OCI-M1 (cell line): Measurements from ENCODE around the gene CHST15.
"Not testable (repeated sequence)": the region's sequence is repeated elsewhere in the genome, so short reads cannot be mapped to it uniquely, and the experiment has no call there.

ENCODE experiments used
- DNase-seq: peaks from one replicate; lab custom pipeline; 2025; lab: John Stamatoyannopoulos, UW

CHST15 gene

DNA sequence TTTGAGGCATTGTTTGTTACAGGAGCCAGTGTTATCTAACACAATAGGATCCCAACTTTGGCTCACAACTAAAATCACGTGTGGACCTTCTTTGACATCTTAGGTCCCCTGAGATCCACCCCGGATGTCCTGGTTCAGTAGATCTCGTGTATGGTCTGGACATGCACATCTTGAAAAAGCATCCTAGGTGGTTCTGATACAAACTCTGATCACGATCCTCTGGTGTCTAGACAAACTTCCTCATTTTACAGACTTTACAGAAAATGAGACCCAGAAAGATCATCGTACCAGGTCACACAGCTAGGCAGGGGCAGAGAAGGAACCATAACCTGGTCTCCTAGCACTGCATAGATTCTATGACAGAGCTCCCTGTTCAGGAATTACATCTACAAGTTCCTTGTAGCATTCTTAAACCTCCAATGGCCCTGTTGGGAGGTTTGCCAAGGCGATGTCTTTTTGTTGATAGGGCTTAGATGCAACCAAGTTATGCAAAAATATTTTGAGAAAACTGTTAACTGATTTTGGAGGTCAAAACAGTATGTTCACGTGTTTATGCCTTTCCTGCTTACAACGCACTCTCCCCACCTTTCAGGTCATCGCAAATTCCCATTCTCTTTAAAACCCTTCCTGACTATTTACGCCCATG is 30.8 kb upstream of the CHST15 start:
- no peak for DNase-seq

DNA sequence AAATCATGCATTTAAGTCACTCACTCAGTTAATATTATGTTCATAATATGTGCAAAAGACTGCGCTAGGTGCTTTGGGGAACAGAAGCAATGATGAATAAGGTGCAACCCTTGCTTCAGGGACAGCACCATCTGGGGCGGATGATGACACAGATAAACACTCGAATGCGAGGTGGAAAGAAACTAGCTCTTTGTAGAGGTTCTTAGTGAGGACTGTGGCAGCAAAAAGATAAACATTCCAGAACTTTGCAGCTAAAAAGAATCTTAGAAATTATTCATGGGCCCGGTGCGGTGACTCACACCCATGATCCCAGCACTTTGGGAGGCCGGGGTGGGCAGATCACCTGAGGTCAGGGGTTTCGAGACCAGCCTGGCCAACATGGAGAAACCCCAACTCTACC is 29.8 kb upstream of the CHST15 start:
- no peak for DNase-seq

DNA sequence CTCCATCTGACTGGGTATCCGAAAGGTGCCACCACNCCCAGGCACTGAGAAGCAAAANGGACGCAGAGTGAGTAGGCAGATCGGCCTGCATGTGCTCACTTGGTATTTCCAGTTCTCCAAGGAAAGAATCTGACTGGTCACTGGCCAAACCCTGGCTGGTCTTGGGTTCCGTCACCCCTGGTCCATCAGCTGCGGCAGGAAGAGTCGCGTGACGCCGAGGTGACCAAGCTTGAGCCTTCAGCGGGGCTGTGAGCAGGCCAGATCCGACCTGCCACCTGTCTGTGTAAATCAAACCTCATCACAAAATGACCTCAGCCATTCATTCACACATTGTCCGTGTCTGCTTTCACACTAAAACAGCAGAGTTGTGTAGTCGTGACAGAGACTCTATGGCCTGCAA is 28.8 kb upstream of the CHST15 start:
- no peak for DNase-seq

DNA sequence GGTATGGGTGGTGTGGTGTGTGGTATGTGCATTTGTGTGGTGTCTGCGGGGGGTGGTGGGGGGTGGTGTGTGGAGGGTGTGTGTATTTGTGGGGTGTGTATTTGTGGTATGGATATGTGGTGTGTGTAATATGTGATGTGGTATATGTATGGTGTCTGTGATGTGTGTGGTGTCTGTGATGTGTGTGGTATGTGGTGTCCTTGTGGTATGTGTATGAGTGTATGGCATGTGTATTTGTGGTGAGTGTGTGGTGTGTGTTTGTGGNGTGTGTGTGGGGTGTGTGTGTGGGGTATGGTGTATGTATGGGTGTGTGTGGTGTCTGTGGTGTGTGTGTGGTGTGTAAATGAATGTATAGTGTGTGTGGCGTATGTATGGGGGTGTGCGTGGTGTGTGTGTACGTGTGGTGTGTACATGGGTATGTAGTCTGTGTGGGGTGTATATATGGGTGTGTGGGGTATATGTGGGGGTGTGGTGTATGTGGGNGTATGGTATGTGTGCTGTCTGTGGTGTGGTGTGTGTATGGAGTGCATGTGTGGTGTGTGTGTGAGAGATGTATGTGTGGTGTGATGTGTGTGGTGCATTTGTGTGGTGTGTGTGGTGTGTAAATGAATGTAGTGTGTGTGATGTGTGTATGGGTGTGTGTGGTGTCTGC is 27.1 kb upstream of the CHST15 start:
- DNase-seq: no peak

DNA sequence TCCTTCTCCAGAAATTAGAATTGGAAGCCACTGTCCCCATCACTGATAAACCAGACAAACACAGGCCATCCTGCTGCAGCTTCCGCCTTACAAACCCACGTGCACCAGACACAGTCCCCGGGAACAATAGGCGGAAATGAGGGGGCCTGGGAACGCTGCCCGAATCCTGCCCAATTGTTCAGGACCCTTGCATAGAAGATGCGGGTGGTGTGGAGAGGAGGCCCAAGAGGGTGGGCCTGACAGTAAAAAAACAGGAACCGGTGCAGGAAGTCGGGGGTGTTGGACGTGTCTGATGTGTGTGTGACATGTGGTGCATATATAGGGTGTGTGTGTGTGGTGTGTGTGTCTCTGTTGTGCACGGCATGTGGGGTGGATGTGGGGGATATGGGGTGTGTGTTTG is 26.5 kb upstream of the CHST15 start:
- no peak for DNase-seq

DNA sequence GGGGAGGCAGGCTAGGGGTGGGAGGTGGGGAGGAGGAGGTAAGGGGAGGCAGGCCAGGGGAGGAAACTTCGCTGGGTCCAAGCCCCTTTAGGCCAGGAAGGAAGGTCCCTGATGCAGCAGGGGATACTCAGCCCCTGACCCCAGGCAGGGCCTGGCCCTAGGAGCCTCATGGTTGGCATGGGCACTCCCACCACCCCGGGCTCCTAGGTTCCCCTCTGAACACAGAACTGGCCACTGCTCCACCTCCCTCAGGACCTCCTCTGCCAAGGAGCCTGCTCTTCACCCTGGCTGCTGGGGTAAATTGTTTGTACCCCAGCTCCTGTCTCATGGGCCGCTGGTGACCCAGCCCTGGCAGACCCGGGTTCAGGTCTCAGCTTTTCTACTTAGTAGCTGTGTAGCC is 25.8 kb upstream of the CHST15 start:
- DNase-seq: no peak

DNA sequence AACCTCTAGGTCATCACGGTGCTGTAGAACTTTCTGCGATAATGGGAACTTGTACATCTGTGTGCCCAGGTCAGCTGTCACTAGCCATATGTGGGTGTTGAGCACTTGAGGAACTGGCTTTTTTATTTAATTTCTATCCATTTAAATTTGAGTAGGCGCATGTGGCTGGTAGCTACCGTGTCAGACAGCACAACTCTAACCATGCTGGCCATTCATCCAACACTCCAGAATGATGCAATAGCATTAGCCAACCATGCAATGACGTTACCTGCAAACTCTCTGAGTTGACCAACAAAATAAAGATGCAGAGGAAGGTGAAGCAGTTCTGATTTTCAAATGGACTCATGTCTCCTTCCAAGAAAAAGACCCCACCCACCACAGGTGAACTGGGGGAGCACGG is 24.4 kb upstream of the CHST15 start:
- peak; percentile 30 for DNase-seq

DNA sequence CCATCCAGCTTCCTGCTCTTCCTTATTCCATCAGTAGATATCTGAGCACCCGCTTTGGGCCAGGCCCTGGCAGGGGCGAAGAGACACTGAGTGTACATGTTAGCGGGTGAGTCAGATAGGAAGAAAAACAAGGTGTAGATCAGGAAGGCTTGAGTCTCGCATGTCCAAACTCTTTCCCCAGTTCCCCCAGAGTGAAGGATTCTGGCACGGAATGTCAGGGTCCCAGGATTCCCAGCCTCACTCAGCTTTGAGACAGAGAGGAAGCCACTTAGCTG is 24.1 kb upstream of the CHST15 start:
- DNase-seq: no peak

DNA sequence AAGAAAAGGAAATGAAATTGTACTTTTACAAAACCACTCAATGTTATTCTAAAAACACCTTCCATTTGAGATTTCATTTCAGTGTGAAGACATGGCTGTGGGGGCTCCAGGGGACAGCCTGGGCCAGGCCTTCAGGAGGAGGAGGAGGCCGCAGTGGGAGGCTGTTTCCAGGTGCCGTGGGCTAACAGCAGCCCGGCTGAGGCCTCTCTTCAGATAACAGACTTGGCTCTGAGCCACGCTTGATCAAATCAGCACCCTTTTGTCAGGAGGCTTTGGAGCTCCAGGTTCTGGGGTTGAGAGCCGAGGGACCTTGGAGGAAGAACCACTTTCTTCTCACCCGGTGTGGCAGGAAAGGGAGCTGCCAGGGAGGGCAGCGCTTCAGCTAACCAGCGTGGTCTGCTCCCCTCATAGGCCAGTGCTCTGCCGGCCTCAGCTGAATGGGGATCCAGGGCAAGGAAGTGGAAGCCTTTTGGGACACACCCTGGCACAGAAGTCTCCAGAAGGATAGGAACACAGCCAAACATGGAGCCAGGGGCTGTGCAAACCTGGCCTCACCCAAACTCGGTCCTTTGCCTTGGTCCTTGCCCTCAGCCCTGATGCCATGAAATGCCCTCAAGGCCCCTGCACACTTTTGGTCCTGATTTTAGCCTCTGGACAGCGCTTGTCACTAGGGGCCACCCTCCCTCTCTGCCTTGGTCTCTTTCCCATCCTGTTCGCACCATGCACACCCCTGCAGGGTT is 23.5 kb upstream of the CHST15 start:
- DNase-seq: peak; percentile 25

DNA sequence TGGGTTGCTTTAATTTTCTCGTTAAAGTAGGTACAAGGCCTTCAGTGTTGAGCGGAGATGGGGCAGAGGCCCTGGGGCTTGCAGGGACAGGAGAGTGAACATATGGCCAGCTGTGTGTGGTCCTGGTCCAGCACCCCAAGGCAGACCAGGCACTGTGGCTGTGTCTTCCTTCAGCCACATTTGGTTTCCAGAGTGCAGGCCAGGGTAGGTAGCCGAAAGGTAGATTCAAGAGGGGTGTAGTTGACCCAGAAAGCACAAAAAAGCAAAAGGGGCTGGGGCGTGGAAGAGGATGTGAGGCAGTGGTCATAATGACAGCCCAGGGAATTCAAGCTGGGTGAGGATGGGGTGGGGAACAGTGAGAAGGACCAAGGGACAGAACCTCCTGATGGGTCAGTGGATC is 21.3 kb upstream of the CHST15 start:
- no peak for DNase-seq

DNA sequence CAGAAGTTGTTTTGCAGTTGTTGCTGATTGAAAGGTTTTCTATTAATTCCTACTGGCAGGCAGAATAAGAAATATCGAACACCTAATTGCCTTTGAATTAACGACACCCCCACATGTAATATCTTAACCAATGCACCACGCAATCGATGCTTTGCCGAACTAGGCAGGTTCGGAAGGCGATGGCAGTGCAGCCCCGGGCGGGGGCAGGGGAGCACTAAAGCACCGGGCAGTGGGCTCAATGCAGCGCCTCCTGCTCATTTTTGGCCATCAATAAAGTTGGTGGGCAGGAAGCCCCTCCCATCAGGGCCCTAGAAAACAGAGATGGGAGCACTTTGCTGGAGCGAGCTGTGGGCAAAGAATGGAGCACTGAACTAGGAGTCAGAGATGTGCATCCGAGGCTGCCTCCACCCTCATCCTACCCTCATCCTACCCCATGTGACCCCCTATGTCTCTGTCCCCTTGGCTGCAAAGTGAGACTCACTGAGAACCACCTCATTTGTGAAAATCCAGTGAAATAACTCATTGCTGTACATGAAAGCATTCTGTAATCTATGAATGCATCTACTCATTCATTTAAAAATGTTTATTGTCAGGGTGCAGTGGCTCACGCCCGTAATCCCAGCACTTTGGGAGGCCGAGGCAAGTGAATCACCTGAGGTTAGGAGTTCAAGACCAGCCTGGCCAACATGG is 19.6 kb upstream of the CHST15 start:
- DNase-seq: no peak

DNA sequence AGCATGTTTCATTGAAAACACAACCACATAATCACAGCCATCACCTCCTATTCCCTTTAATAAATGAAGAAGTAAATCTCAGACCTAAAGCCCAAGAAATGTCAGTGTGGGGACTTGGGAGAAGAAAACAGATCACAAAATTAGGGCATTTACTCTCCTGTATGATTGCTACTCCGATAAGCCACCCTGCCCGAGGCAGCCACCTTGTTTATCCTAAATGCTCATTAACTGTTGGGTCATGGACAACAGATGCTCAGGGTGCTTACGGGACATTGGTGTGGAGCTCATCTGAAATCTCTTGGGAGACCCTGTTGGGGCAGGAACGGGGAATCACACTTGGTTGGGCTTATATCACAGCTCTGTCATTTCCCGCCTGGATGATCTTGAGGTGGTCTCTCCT is 17.5 kb upstream of the CHST15 start:
- no peak for DNase-seq

DNA sequence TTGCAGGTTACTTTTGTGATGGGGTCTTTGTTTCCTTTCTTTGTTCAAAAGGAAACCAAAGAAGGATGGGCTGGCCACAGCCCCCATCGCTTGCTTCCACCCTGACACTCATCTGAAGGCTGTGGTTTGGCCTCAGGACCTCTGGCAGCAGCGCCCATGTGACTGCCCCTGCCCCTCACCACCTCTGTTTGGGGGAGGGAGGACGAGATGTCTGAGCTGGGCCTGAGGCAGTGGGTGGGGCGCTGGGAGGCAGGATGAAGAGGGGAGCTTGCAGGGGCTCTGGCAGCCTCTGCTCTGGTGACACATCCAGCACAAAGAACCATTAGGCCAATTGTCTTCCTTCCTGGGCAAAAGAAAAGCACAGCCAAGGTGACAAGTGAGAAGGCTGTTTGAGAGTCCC is 15.9 kb upstream of the CHST15 start:
- DNase-seq: no peak

DNA sequence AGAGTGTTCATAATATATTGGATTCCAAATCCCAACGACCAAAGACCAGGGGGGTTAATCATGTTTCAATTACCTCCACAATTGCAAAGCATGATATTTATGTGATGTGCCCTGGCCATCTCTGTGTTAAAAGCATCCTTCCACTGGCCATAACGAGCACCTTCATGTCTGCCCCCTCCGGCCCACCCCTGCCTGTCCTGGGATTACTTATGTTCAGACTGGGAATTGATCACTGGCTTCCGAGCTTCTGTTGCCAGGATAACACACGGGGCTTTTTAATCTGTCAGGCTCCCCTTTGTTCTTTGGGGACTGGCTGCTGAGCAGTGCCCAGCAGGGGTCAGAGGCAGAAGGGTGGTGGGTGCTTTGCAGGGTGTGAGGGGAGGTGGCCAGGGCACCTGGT is 13.7 kb upstream of the CHST15 start:
- no peak for DNase-seq

DNA sequence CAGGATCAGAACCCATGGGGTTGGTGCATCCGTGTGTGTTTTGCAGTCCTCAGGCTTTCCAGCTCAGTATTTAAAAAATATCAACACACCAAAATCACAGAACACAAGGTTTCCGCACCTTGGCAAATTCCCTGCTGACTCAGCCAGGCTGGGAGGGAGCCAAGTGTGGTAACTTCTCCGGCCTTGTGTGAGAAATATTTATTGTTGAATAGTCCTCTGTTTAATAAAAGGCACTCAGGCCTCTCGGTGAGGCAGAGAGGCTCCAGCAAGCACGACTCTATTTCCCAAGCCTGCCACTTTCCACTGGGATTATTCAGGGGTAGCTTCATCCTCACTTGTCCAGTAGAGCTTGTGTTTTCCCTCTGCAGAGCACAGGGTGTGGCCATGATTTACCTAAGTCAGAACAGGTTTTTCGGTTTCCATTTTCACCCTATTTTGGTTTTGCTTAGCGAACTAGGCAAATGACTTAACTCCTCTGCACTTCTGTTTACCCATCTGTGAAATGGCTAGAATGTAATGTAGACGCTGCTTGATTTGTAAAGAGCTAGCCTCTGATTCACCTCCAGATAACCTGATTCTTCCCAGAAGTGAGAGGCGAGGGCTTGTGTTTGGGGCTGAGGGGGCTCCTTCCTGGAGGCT is 13.0 kb upstream of the CHST15 start:
- DNase-seq: no peak

DNA sequence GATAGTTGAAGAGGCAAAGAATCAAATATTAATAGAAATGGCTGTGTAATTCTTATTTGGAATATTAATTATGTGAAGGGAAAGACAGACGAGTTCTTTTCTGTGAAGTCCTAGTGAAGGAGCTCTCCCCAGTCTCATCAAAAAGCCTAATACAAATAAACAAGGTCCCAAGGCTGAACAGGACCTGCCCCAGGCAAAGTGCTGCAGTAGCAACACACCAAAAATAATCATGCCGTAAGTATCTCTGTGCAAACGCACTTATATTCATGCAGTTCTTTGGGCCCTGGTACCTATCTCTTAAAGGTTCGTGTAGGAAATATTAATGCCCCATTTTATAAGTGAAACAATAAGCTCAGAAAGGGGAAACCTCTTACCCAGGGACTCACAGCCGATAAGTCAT is 12.2 kb upstream of the CHST15 start:
- no peak for DNase-seq

DNA sequence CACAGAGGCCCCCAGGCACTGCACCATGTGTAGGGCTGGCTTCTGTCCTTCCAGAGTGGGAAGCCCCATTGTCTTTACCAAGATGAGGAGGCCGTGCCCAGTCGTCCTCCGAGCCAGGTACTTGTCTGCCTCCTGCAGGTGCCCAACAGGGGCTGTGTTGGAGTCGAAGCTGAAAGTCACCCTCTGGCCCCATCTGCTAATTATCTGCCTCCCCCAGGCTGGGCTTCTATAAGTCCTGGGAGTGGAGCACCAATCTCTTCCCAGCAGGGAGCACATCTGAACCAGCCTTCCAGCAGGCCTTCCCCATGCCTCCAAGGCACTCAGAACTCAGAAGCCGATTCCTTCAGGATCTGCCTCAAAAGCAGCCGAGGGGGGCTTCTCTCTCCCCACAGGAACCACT is 11.6 kb upstream of the CHST15 start:
- DNase-seq: no peak

DNA sequence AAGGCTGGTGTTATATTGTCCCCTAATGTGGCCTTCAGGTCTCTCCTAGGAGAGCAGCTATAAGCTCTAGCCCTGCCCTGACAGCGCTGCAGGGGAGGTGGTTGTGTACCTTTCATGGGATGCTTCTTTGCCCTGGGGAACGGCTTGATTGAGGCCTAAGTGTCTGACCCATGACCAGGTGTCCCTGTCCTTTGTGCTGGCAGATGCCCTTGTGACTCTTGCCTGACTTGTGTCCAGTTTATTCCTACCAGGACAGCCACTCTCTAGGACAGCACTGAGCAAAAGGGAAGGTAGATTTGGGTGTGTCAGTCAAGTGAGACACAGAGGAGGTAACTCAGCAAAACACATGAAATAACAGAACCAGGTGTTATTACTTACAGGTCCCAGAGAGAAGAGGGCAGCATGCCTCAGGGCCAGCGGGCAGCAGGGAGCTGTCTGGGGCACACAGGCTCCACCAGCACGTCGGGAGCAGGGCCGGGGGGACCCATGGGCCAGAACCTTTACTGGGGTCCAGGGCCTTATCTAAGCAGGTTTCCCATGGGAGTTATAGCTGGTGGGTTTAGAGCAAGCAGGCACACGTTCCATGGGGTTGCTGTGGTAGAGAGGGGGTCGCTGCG is 10.7 kb upstream of the CHST15 start:
- DNase-seq: no peak

DNA sequence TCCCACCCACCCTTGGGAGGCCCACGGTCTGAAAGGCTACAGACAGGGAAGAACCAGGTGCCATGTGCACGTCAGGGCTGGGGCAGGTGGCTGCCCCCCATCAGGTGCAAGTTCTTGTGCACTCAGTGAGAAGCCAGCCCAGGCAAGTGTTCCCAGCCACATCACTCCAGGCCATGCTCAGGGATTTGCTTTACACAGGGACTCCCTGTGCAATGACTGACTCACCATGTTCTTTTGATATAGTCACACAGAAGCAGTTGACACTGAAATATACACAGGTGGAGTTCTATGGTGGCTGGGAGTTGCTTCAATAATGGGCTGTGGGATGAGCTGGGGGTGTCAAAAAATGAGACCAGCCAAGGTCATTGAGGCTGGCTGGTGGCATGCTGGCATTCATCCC is 8.0 kb upstream of the CHST15 start:
- no peak for DNase-seq

DNA sequence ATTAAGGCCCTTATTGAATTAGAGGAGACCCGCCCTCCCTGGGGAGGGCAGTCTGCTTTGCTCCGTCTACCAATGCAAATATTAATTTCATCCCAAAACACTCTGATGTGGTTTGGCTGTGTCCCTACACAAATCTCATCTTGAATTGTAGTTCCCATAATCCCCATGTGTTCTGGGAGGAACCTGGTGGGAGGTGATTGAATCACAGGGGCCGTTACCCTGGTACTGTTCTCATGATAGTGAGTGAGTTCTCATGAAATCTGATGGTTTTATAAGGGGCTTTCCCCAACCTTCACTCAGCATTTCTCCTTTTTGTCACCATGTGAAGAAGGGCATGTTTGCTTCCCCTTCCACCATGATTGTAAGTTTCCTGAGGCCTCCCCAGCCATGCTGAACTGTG is 7.3 kb upstream of the CHST15 start:
- DNase-seq: not testable (repeated sequence)

DNA sequence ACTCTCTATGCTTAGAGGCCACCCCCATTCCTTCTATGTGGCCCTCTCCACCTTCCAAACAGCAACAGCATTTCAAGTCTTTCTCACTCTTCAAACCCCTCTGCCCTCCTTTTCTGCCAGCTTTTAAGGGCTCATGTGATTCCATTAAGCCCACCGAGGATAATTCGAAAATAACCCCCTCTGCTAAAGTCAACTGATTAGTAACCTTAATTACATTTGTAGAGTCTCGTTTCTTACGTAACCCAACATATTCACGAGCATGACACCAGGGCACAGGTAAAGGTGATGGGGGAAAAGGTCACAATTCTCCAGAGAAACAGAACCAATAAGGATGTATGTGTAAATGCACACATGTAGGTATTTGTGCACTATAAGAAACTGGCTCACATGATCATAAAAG is 6.7 kb upstream of the CHST15 start:
- DNase-seq: no peak

DNA sequence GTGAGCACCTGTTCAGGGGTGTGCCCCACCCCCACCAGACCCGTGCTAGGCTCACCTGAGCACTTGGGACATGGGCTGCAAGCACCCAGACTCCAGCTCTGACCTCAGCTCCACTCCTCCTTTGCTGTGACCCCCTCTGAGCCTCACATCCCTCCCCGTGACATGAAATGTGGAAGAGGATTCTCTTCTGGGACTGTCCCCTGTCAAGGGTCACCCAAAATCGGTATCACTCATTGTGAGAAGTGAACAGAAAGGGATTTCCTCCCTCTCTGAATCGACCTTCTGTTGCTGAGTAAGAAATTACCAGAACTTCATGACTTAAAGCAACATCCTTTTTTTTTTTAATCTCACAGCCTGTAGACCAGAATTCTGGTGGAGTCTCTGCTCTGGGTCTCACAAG is 6.2 kb upstream of the CHST15 start:
- no peak for DNase-seq
